HG03103 (cell line): ENCODE measurements around the gene ITGA8.
"Not testable (repeated sequence)": the region's sequence is repeated elsewhere in the genome, so short reads cannot be mapped to it uniquely, and the experiment has no call there.

Experiments used
- ATAC-seq: cut with Tn5 transposase; IDR thresholded peaks from one replicate; pipeline ENCODE4 v1.9.1; 2021; ENCODE audit warnings: low read depth; ENCODE audit not compliant: unreplicated experiment

ITGA8 gene

GRCh38 chr10:15719899-15720634 is at the start of gene ITGA8:
Gene ITGA8 (minus strand): TSS chr10:15719922. CDS start chr10:15719771, 151 bp downstream.
- ATAC-seq: no peak

GRCh38 chr10:15764892-15765454 is 45.3 kb upstream of the ITGA8 start:
- no peak for ATAC-seq

GRCh38 chr10:15763006-15763405 is 43.3 kb upstream of the ITGA8 start:
- ATAC-seq: no peak

GRCh38 chr10:15762239-15762638 is 42.5 kb upstream of the ITGA8 start:
- not testable (repeated sequence) for ATAC-seq

GRCh38 chr10:15761224-15761623 is 41.5 kb upstream of the ITGA8 start:
- ATAC-seq: not testable (repeated sequence)

GRCh38 chr10:15760681-15761080 is 41.0 kb upstream of the ITGA8 start:
- no peak for ATAC-seq

- ATAC-seq: no peak
These were observed 39.5 kb upstream of the ITGA8 start for GRCh38 chr10:15759265-15759664.

GRCh38 chr10:15758618-15759017 is 38.9 kb upstream of the ITGA8 start:
- ATAC-seq: no peak

- no peak for ATAC-seq
These were observed 35.2 kb upstream of the ITGA8 start for GRCh38 chr10:15754937-15755336.

GRCh38 chr10:15751046-15751445 is 31.3 kb upstream of the ITGA8 start:
- ATAC-seq: no peak

GRCh38 chr10:15748126-15748525 is 28.4 kb upstream of the ITGA8 start:
- ATAC-seq: no peak

- ATAC-seq: no peak
These were observed 27.9 kb upstream of the ITGA8 start for GRCh38 chr10:15747632-15748031.

- no peak for ATAC-seq
These were observed 26.0 kb upstream of the ITGA8 start for GRCh38 chr10:15745751-15746150.

GRCh38 chr10:15744217-15744865 is 24.6 kb upstream of the ITGA8 start:
- peak; percentile 55 for ATAC-seq

- ATAC-seq: no peak
These were observed 23.7 kb upstream of the ITGA8 start for GRCh38 chr10:15743443-15743842.

- ATAC-seq: no peak
These were observed 23.1 kb upstream of the ITGA8 start for GRCh38 chr10:15742836-15743235.

- no peak for ATAC-seq
These were observed 22.4 kb upstream of the ITGA8 start for GRCh38 chr10:15742102-15742501.

GRCh38 chr10:15741581-15741980 is 21.9 kb upstream of the ITGA8 start:
- no peak for ATAC-seq

- ATAC-seq: no peak
These were observed 20.5 kb upstream of the ITGA8 start for GRCh38 chr10:15740261-15740660.

GRCh38 chr10:15739254-15739970 is 19.7 kb upstream of the ITGA8 start:
- ATAC-seq: no peak

GRCh38 chr10:15738270-15738925 is 18.7 kb upstream of the ITGA8 start:
- ATAC-seq: no peak
